H1 (cell line): ENCODE results near the gene DCPS. TPM values are rescaled to one million over a fixed set of nuclear protein-coding genes. Genes with fewer than 3 reads are reported as not detected.

ENCODE experiments used
- CTCF ChIA-PET: fragments of 300-600 bp; sonication (Branson Sonifier 250); formaldehyde crosslinking; loops from one replicate; lab custom pipeline; 2021; ENCODE audit not compliant: partially characterized antibody; lab: Charles Lee
- POLR2A ChIA-PET: fragments of 300-600 bp; sonication (Branson Sonifier 250); formaldehyde crosslinking; loops from one replicate; lab custom pipeline; 2021; ENCODE audit warnings: inconsistent platforms; ENCODE audit not compliant: partially characterized antibody; lab: Charles Lee
- DNase-seq, 2 experiments: peaks; one replicate each; pipeline versions ENCODE4 v3.0.0 to v3.0.0-alpha.2; 2010 to 2022; ENCODE audit warnings: low spot score in 2 of 2, low read depth in 1 of 2, mixed read lengths in 1 of 2
- FAIRE-seq: peaks from 2 replicates; lab custom pipeline; 2011; peaks lifted over from hg19 to GRCh38; lab: Jason Lieb, UNC
- H2AFZ ChIP-seq: 2 replicates; pipeline ENCODE4 v1.8.1; 2012; ENCODE audit warnings: low read length, inconsistent platforms
- H2AK5ac ChIP-seq: 2 replicates; pipeline ENCODE4 v1.6.1; 2013; ENCODE audit warnings: low read depth, low read length
- H2BK120ac ChIP-seq: replicated peaks from 2 replicates; pipeline ENCODE3; 2013; ENCODE audit warnings: low read depth, low read length, inconsistent platforms
- H2BK12ac ChIP-seq: 2 replicates; pipeline ENCODE4 v1.6.1; 2013; ENCODE audit warnings: low read depth, low read length
- H2BK15ac ChIP-seq: 2 replicates; pipeline ENCODE4 v1.6.1; 2013; ENCODE audit warnings: low read length
- H2BK20ac ChIP-seq: 2 replicates; pipeline ENCODE4 v1.6.1; 2013; ENCODE audit warnings: low read length
- H2BK5ac ChIP-seq: 2 replicates; pipeline ENCODE4 v1.6.1; 2013; ENCODE audit warnings: low read depth, low read length
- H3K14ac ChIP-seq: 2 replicates; pipeline ENCODE4 v1.6.1; 2013; ENCODE audit warnings: inconsistent platforms; ENCODE audit not compliant: insufficient read length
- H3K18ac ChIP-seq: 2 replicates; pipeline ENCODE4 v1.6.1; 2013; ENCODE audit warnings: low read length; ENCODE audit errors: extremely low read depth
- H3K23ac ChIP-seq: 2 replicates; pipeline ENCODE4 v1.6.1; 2013; ENCODE audit warnings: inconsistent platforms; ENCODE audit not compliant: insufficient read length
- H3K23me2 ChIP-seq: 2 replicates; pipeline ENCODE4 v1.6.1; 2013; ENCODE audit warnings: low read depth, low read length
- H3K27ac ChIP-seq: 2 replicates; pipeline ENCODE4 v1.6.1; 2011; ENCODE audit warnings: low read depth, low read length, inconsistent platforms
- H3K27me3 ChIP-seq, 4 experiments: replicated peaks in 1 of 4; 1 replicate in 1 of 4; 2 replicates in 3 of 4; pipeline versions ENCODE4 v1.6.1 to v1.8.1; 2011 to 2013; ENCODE audit warnings: low read length in 3 of 4, mild to moderate bottlenecking in 3 of 4, inconsistent platforms in 2 of 4, mixed read lengths in 2 of 4, moderate library complexity in 1 of 4; ENCODE audit not compliant: control insufficient read depth in 3 of 4, insufficient read depth in 3 of 4; ENCODE audit errors: extremely low read depth in 1 of 4
- H3K36me3 ChIP-seq, 4 experiments: 2 replicates each; pipeline versions ENCODE4 v1.6.1 to v1.8.1; 2011 to 2013; ENCODE audit warnings: mild to moderate bottlenecking in 4 of 4, low read length in 3 of 4, moderate library complexity in 2 of 4, control low read depth in 1 of 4, inconsistent platforms in 1 of 4; ENCODE audit not compliant: insufficient read depth in 4 of 4, control insufficient read depth in 2 of 4
- H3K4ac ChIP-seq: replicated peaks from 2 replicates; pipeline ENCODE3; 2013; ENCODE audit warnings: low read length, low read depth, mixed read lengths, inconsistent platforms; ENCODE audit not compliant: insufficient read length
- H3K4me1 ChIP-seq, 4 experiments: replicated peaks in 1 of 4; 1 replicate in 1 of 4; 2 replicates in 3 of 4; pipeline versions ENCODE4 v1.6.1 to v1.8.1; 2011 to 2013; ENCODE audit warnings: low read length in 3 of 4, inconsistent platforms in 2 of 4, mixed read lengths in 1 of 4; ENCODE audit not compliant: insufficient read depth in 4 of 4, control insufficient read depth in 3 of 4
- H3K4me2 ChIP-seq, 2 experiments: 2 replicates each; pipeline versions ENCODE4 v1.6.1 to v1.8.1; 2011 to 2013; ENCODE audit warnings: low read depth in 2 of 2, low read length in 2 of 2, control low read depth in 1 of 2, inconsistent platforms in 1 of 2, mild to moderate bottlenecking in 1 of 2; ENCODE audit not compliant: insufficient read depth in 1 of 2
- H3K4me3 ChIP-seq, 4 experiments: fragments of 200-600, 300-600 bp in 1 of 4; sonication (generic), shearing (Covaris generic), sonication (Bioruptor Twin) in 1 of 4; 2 replicates each; pipeline versions ENCODE4 v1.5.1 to v1.8.1; 2011 to 2016; ENCODE audit warnings: low read length in 4 of 4, low read depth in 3 of 4, control low read depth in 2 of 4, inconsistent platforms in 2 of 4, mild to moderate bottlenecking in 2 of 4, mixed read lengths in 1 of 4, moderate library complexity in 1 of 4; ENCODE audit not compliant: insufficient read depth in 2 of 4; ENCODE audit errors: extremely low read depth in 1 of 4
- H3K56ac ChIP-seq: replicated peaks from 2 replicates; pipeline ENCODE3; 2013; ENCODE audit warnings: low read depth, mild to moderate bottlenecking, mixed read lengths, low read length, inconsistent platforms; ENCODE audit not compliant: insufficient read length
- H3K79me1 ChIP-seq: 2 replicates; pipeline ENCODE4 v1.6.1; 2013; ENCODE audit warnings: low read depth, low read length, control low read depth
- H3K79me2 ChIP-seq, 2 experiments: 2 replicates each; pipeline versions ENCODE4 v1.6.1 to v1.8.1; 2012 to 2013; ENCODE audit warnings: low read length in 2 of 2, mild to moderate bottlenecking in 2 of 2, inconsistent platforms in 1 of 2; ENCODE audit not compliant: insufficient read depth in 2 of 2, control insufficient read depth in 1 of 2
- H3K9ac ChIP-seq, 4 experiments: replicated peaks in 1 of 4; 1 replicate in 1 of 4; 2 replicates in 3 of 4; pipeline versions ENCODE4 v1.6.1 to v1.8.1; 2011 to 2013; ENCODE audit warnings: low read depth in 3 of 4, low read length in 3 of 4, control low read depth in 2 of 4, mild to moderate bottlenecking in 2 of 4, moderate library complexity in 2 of 4, inconsistent platforms in 1 of 4; ENCODE audit errors: extremely low read depth in 1 of 4
- H3K9me3 ChIP-seq, 2 experiments: 2 replicates each; pipeline versions ENCODE4 v1.6.1 to v1.8.1; 2012 to 2013; ENCODE audit warnings: mild to moderate bottlenecking in 2 of 2, moderate library complexity in 2 of 2, control low read depth in 1 of 2, inconsistent platforms in 1 of 2, low read depth in 1 of 2, low read length in 1 of 2, mixed read lengths in 1 of 2; ENCODE audit not compliant: insufficient read depth in 2 of 2
- H4K20me1 ChIP-seq, 2 experiments: replicated peaks in 1 of 2; 2 replicates each; pipeline versions ENCODE3 to v1.8.1; 2011 to 2013; ENCODE audit warnings: inconsistent platforms in 2 of 2, low read length in 2 of 2, mild to moderate bottlenecking in 1 of 2; ENCODE audit not compliant: insufficient read depth in 2 of 2, control insufficient read depth in 1 of 2
- H4K5ac ChIP-seq: 2 replicates; pipeline ENCODE4 v1.6.1; 2013; ENCODE audit warnings: low read length, low read depth, mixed read lengths, inconsistent platforms; ENCODE audit not compliant: insufficient read length
- H4K8ac ChIP-seq: 2 replicates; pipeline ENCODE4 v1.8.0; 2013; ENCODE audit warnings: mild to moderate bottlenecking, moderate library complexity, low read length, inconsistent platforms; ENCODE audit not compliant: insufficient read depth; ENCODE audit errors: extremely low read depth
- H4K91ac ChIP-seq: replicated peaks from 2 replicates; pipeline ENCODE3; 2013; ENCODE audit warnings: low read length, mixed read lengths, inconsistent platforms; ENCODE audit not compliant: insufficient read length
- BCL11A ChIP-seq, 2 experiments: IDR thresholded peaks; one replicate each; pipeline ENCODE4 v1.6.1; 2011; ENCODE audit warnings: low read depth in 2 of 2, low read length in 2 of 2, mild to moderate bottlenecking in 2 of 2
- EGR1 ChIP-seq: IDR thresholded peaks from 2 replicates; pipeline ENCODE4 v1.6.1; 2011; ENCODE audit warnings: low read depth, low read length, borderline replicate concordance
- YY1 ChIP-seq: IDR thresholded peaks from 2 replicates; pipeline ENCODE4 v1.6.1; 2011; ENCODE audit warnings: low read depth, mild to moderate bottlenecking, low read length
- WGBS, 2 experiments: shearing (Covaris generic) in 1 of 2; methylation state at CpG; one replicate each; pipeline versions ENCODE4 v1.1.6 to v1.1.7; 2013 to 2015; ENCODE audit warnings: low lambda C conversion rate in 2 of 2, mixed read lengths in 2 of 2, inconsistent platforms in 1 of 2, low coverage in 1 of 2, missing lambda C conversion rate in 1 of 2; ENCODE audit not compliant: insufficient replicate concordance in 2 of 2, insufficient coverage in 1 of 2, insufficient read length in 1 of 2; ENCODE audit errors: extremely low coverage in 1 of 2, missing lambda C conversion rate in 1 of 2; 5-methylcytosine and 5-hydroxymethylcytosine counted together
- polyA plus RNA-seq, 7 experiments: library from polyadenylated mRNA; depleted of rRNA in 3 of 7; stranded (reverse) in 5 of 7; unstranded in 2 of 7; fragments of >200 nt in 5 of 7; fragments of 200-250 nt in 2 of 7; gene quantifications; 1 replicate in 5 of 7; 2 replicates in 1 of 7; 4 replicates in 1 of 7; pipeline versions ENCODE4 v1.2.1 to v1.2.3, GENCODE V29; 2011 to 2013; ENCODE audit warnings: missing spikeins in 2 of 7, mixed read lengths in 2 of 7
- total RNA-seq: library from RNA; stranded (reverse); fragmentation: NEBNext Ultra II Directional; extraction: Animal tissue kit (Norgen Biotek cat#: 25700); gene quantifications from 2 replicates; pipeline ENCODE4 v1.2.1, GENCODE V29; 2021

DCPS gene
- total and polyA plus RNA-seq, 2 of the 8 experiments (the other 6 are each of a cell fraction or from before 2014, with no cell fraction given) = 24.6 to 55.2 TPM

- ChIA-PET POLR2A (interaction anchor here (0.7 kb wide), 1 partner anchor 22 kb away, joined by 3 read pairs; no protein-coding TSS in a partner anchor), CTCF (interaction anchor here (0.6 to 4.8 kb wide), 15 partner anchors 8 to 172 kb away, joined by 3 to 24 read pairs (median 5); no protein-coding TSS in a partner anchor)
- Histone ChIP-seq H3K9ac (no peak overlapping the region), H3K36me3 (peaks cover 0 to 3% (median under 1%) of the 10 kb centered on the region in 4 experiments; a peak in 1 of 8 replicates), H2BK12ac (no peak overlapping the region), H4K5ac (no peak overlapping the region), H2BK15ac (no peak overlapping the region), H3K23me2 (peaks cover 3% of the 10 kb centered on the region), H2AK5ac (no peak overlapping the region), H2BK120ac (no peak overlapping the region), H3K79me1 (peaks cover 2% of the 10 kb centered on the region; the same call in 1 of the 2 replicates), H3K9me3 (no peaks in the 10 kb centered on the region), H3K27me3 (no peaks in the 10 kb centered on the region), H2AFZ (no peak overlapping the region), H3K4me1 (peaks cover 0 to 5% (median 2%) of the 10 kb centered on the region in 4 experiments; a peak in 4 of 7 replicates), H3K4ac (no peak overlapping the region), H4K91ac (no peak overlapping the region), H2BK20ac (no peak overlapping the region), H3K4me2 (no peak overlapping the region), H3K18ac (no peak overlapping the region), H3K14ac (no peak overlapping the region), H3K79me2 (peaks cover 0 to 6% of the 10 kb centered on the region in 2 experiments; a peak in 2 of 4 replicates), H3K4me3 (no peak overlapping the region), H2BK5ac (no peak overlapping the region), H4K20me1 (peaks cover 0 to 1% of the 10 kb centered on the region in 2 experiments), H4K8ac (no peak overlapping the region), H3K56ac (no peak overlapping the region), H3K27ac (no peak overlapping the region), H3K23ac (no peak overlapping the region)
- WGBS, 2 experiments = 93% methylated on average over 4 of the region's 4 CpGs; no CpG with 5 or more reads in 1 of the 2 experiments
- no peak for FAIRE-seq
- DNase-seq = no peak
- TF ChIP-seq YY1 = no peak
- no peak for TF ChIP-seq BCL11A (IDR thresholded peaks at IDR 0.05; ENCODE audit: low read depth in 2 of 2, low read length in 2 of 2)
- TF ChIP-seq EGR1 = no peak
Measured at GRCh38 chr11:126308271-126308671, 4.4 kb downstream of the DCPS start.
